SU-DHL-6 (cell line): ENCODE data around the gene FMNL3.

ENCODE experiments used
- H2AFZ ChIP-seq: fragments of 200-600 bp; sonication (generic); 2 replicates; pipeline ENCODE4 v1.6.1; 2014; ENCODE audit warnings: low read depth, mild to moderate bottlenecking, moderate library complexity, mixed read lengths, antibody characterized with exemption, low read length; ENCODE audit not compliant: severe bottlenecking
- H3F3A ChIP-seq: fragments of 200-600 bp; shearing (Covaris generic); 2 replicates; pipeline ENCODE4 v1.6.0; 2016; ENCODE audit warnings: antibody characterized with exemption, mild to moderate bottlenecking; ENCODE audit not compliant: insufficient read depth
- H3K27ac ChIP-seq: fragments of 200-600 bp; sonication (generic); 2 replicates; pipeline ENCODE4 v1.5.1; 2016; ENCODE audit warnings: low read depth, mild to moderate bottlenecking, low read length, moderate library complexity, mixed read lengths
- H3K27me3 ChIP-seq: fragments of 200-600 bp; sonication (generic), shearing (Covaris generic); 2 replicates; pipeline ENCODE4 v1.6.0; 2014; ENCODE audit warnings: mild to moderate bottlenecking, low read length
- H3K36me3 ChIP-seq: fragments of 200-600 bp; sonication (generic); 2 replicates; pipeline ENCODE4 v1.6.1; 2014; ENCODE audit warnings: mild to moderate bottlenecking, low read length, mixed read lengths
- H3K4me2 ChIP-seq: fragments of 300-600, 200-600 bp; shearing (Covaris generic), sonication (generic); 2 replicates; pipeline ENCODE4 v1.6.0; 2014; ENCODE audit warnings: low read length, low read depth, mild to moderate bottlenecking; ENCODE audit not compliant: poor library complexity, severe bottlenecking
- H3K4me3 ChIP-seq: fragments of 200-600 bp; sonication (generic); 2 replicates; pipeline ENCODE4 v1.5.1; 2014; ENCODE audit warnings: antibody characterized with exemption, low read length, mild to moderate bottlenecking, mixed read lengths; ENCODE audit not compliant: insufficient read depth, poor library complexity, severe bottlenecking
- H3K79me2 ChIP-seq: fragments of 200-600 bp; sonication (generic); 2 replicates; pipeline ENCODE4 v1.6.1; 2014; ENCODE audit warnings: mild to moderate bottlenecking, low read length, moderate library complexity; ENCODE audit not compliant: insufficient read depth
- H3K9ac ChIP-seq: fragments of 200-600 bp; sonication (generic); 2 replicates; pipeline ENCODE4 v1.7.0; 2014; ENCODE audit warnings: mild to moderate bottlenecking, low read length
- H3K9me2 ChIP-seq: fragments of 200-600 bp; sonication (generic); replicated peaks from 2 replicates; pipeline ENCODE4 v1.6.1; 2014; ENCODE audit warnings: low read length; ENCODE audit not compliant: insufficient read depth
- H3K9me3 ChIP-seq: fragments of 200-600 bp; sonication (generic); 2 replicates; pipeline ENCODE4 v1.6.1; 2014; ENCODE audit warnings: low read length, mixed read lengths; ENCODE audit not compliant: insufficient read depth
- H4K20me1 ChIP-seq: fragments of 200-600 bp; sonication (generic); 2 replicates; pipeline ENCODE4 v1.6.1; 2014; ENCODE audit warnings: low read depth, mild to moderate bottlenecking, antibody characterized with exemption, low read length, moderate library complexity, mixed read lengths
- CTCF ChIP-seq: fragments of 200-600 bp; sonication (generic); IDR thresholded peaks from one replicate; pipeline ENCODE4 v1.5.1; 2017; ENCODE audit warnings: antibody characterized with exemption, mild to moderate bottlenecking, low read length, moderate library complexity; ENCODE audit not compliant: insufficient read depth, poor library complexity, severe bottlenecking
- EZH2phosphoT487 ChIP-seq: fragments of 200-600 bp; sonication (generic), shearing (Covaris generic); conservative IDR thresholded peaks from 2 replicates; pipeline ENCODE4 v1.6.1; 2018; ENCODE audit warnings: mild to moderate bottlenecking, antibody characterized with exemption, low read length, moderate library complexity, mixed read lengths

FMNL3 gene

GRCh38 chr12:49636979-49637755 is 70.0 kb downstream of the FMNL3 start:
- Histone ChIP-seq H4K20me1 (no peaks in the 10 kb centered on the region), H3K27ac (no peak overlapping the region), H3K4me2 (no peak overlapping the region), H3K4me3 (no peak overlapping the region), H3F3A (no peaks in the 10 kb centered on the region), H3K9me3 (no peaks in the 10 kb centered on the region), H3K79me2 (no peaks in the 10 kb centered on the region), H3K9ac (no peak overlapping the region), H3K9me2 (no peaks in the 10 kb centered on the region), H2AFZ (no peak overlapping the region), H3K27me3 (no peaks in the 10 kb centered on the region), H3K36me3 (no peaks in the 10 kb centered on the region)
- TF ChIP-seq EZH2phosphoT487 = no peak
- TF ChIP-seq CTCF = peak; percentile 64

GRCh38 chr12:49636574-49636973 is 70.6 kb downstream of the FMNL3 start:
- no peaks in the 10 kb centered on the region for H4K20me1 ChIP-seq
- H3K27ac ChIP-seq = no peak overlapping the region
- H3K4me2 ChIP-seq = no peak overlapping the region
- no peaks in the 10 kb centered on the region for H3K9me2 ChIP-seq
- H2AFZ ChIP-seq = no peak overlapping the region
- H3K36me3 ChIP-seq = no peaks in the 10 kb centered on the region
- no peaks in the 10 kb centered on the region for H3K9me3 ChIP-seq
- H3K4me3 ChIP-seq = no peak overlapping the region
- no peaks in the 10 kb centered on the region for H3F3A ChIP-seq
- TF ChIP-seq EZH2phosphoT487 = no peak
- TF ChIP-seq CTCF = no peak
- H3K27me3 ChIP-seq = no peaks in the 10 kb centered on the region
- H3K9ac ChIP-seq = no peak overlapping the region
- H3K79me2 ChIP-seq = no peaks in the 10 kb centered on the region

GRCh38 chr12:49635656-49636055 is 71.5 kb downstream of the FMNL3 start:
- Histone ChIP-seq H3K27ac (no peak overlapping the region), H3K9me2 (no peaks in the 10 kb centered on the region), H2AFZ (no peak overlapping the region), H3K36me3 (no peaks in the 10 kb centered on the region), H3K9me3 (no peaks in the 10 kb centered on the region), H3K9ac (no peak overlapping the region), H3K27me3 (no peaks in the 10 kb centered on the region), H4K20me1 (no peaks in the 10 kb centered on the region), H3K4me2 (no peak overlapping the region), H3K4me3 (no peak overlapping the region), H3F3A (no peaks in the 10 kb centered on the region), H3K79me2 (no peaks in the 10 kb centered on the region)
- TF ChIP-seq EZH2phosphoT487 (no peak), CTCF (no peak)
